Measurements from ENCODE around the gene TMEM114. TPM values are rescaled to one million over a fixed set of nuclear protein-coding genes. Genes with fewer than 3 reads are reported as not detected.

The TMEM114 gene
- not detected for total RNA-seq
- under 1 TPM in 1 of 8 donors, not detected in 7; 0.27 TPM for polyA plus RNA-seq (ENCODE audit: insufficient read depth in 1 of 8, insufficient read length in 8 of 8, low replicate concordance in 1 of 8)
- long read RNA-seq, donor 1, result 0 reads
- long read RNA-seq, donor 2, result 0 reads
- long read RNA-seq, donor 3, result 0 reads
- long read RNA-seq, donor 4, result 0 reads
- long read RNA-seq, donor 5, result 0 reads
- long read RNA-seq, donor 6, result 0 reads
- long read RNA-seq, donor 7, result 0 reads
- long read RNA-seq, donor 8, result 0 reads
- long read RNA-seq, donor 9, result 0 reads
- long read RNA-seq, donor 10, result 0 reads
- long read RNA-seq, donor 11, result 0 reads

DNA sequence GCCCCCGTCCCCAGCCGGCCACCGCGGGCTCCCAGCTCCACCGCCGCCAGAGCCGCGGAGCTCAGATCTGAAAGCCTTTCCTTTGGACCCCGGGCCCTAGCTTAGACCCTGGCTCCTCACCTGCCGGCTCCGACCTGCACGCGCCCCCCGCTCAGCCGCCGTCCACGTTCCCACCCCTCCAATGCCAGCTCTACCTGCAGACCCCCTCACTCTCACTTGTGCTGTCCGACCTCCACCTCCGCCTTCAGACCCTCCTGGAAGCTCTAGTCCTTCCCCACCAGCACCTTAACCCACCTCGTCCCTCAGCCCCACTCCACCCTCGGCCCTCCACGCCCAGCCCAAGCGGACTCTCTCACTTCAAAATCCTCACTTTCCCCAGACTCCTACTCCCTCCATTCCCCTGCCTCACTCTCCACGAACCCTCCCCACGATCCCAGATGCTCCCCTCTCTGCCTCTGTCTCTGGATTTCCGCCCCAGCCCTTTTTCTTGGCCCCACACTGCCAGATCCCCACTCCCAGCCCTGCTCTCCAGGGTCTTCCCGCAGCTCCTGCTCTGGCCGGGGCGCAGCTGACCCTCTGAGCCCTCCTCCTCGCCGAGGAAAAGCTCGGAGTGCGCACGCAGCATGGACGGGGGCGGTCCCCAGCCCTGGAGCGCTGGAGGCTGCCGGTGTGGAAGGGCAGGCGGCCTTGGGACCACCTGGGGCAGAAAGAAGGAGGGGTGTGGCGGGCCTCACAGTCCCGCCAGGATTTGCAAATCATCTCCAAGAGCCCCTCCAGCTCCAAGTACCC, at the start of gene TMEM114:
TMEM114 (minus strand) TSS at position 612 of the 789 bp plus-strand sequence. CDS start 673 bp downstream, outside the sequence.
- under 1% methylated on average over 27 of the region's 41 CpGs for WGBS (ENCODE audit: insufficient coverage)
- no peak for DNase-seq
- Histone ChIP-seq H3K4me3 (ENCODE audit: low read length) (no peak within 1 kb of the TSS), H3K9me3 (replicated peaks; ENCODE audit: control insufficient read depth, low read depth, low read length) (no peaks in the 10 kb centered on the region), H3K27me3 (ENCODE audit: control insufficient read depth, insufficient read depth, low read length) (peaks cover 38% of the 10 kb centered on the region), H3K27ac (ENCODE audit: low read length) (no peak within 1 kb of the TSS), H3K4me1 (ENCODE audit: control insufficient read depth, insufficient read depth, low read length) (peaks cover 3% of the 10 kb centered on the region), H3K36me3 (ENCODE audit: control insufficient read depth, insufficient read depth, low read length) (no peaks in the 10 kb centered on the region)

DNA sequence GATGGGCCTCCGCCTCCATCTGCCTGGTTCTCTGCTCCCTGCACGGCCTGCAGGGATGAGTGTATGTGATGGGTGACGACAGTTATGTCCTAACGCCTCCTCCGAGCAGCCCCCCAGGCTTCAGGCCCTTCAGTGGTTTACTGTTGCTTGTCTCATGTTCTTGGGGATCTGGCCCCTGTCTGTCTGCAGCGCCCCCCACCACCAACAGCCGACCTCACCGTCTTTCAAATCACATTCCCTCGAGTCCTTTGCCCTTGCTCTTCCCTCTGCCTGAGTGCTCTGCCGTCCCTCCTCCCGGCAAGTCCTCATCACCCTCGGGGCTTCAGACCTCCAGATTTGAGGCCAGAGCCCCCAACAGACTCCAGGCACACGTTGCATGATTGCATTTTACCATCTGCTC, 49.4 kb upstream of the TMEM114 start:
- Histone ChIP-seq H3K4me1 (ENCODE audit: control insufficient read depth, insufficient read depth, low read length) (no peaks in the 10 kb centered on the region), H3K27me3 (ENCODE audit: control insufficient read depth, insufficient read depth, low read length) (no peaks in the 10 kb centered on the region), H3K9me3 (replicated peaks; ENCODE audit: control insufficient read depth, low read depth, low read length) (no peaks in the 10 kb centered on the region), H3K4me3 (ENCODE audit: low read length) (no peak overlapping the region), H3K27ac (ENCODE audit: low read length) (no peak overlapping the region), H3K36me3 (ENCODE audit: control insufficient read depth, insufficient read depth, low read length) (peaks cover 83% of the 10 kb centered on the region)
- DNase-seq, result no peak
- 93% methylated on average over 10 of the region's 13 CpGs for WGBS (ENCODE audit: insufficient coverage)

DNA sequence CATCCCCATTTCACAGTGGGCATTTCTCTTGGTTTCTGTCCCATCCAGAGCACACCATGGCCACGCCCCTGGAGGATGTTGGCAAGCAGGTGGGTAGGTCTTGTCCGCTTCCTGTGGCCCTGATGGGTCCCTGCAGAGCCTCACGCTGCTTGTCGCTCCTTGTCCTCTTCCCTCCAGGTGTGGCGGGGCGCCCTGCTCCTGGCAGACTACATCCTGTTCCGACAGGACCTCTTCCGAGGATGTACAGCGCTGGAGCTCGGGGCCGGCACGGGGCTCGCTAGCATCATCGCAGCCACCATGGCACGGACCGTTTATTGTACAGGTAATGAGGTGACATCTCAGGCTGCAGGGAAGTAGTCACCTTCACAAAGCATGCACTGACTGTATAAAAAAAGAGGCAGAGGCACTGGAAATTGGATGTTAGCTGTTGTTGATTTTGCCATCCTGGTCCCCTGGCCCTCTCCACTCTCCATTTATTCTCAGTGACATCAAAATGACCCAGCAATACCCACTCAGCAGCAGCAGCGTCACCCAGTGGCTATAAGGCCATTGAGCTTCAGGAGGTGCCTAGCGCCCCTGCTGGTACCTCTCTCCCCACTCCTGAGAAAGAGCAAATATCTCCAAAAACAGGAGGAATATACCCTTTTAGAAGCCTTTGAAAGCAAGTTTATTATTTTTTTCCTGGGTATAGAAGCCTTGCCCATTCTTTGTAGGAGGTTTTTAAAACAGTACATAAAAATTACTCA, 44.9 kb upstream of the TMEM114 start:
- WGBS (ENCODE audit: insufficient coverage), result 74% methylated on average over 16 of the region's 18 CpGs
- Histone ChIP-seq H3K9me3 (replicated peaks; ENCODE audit: control insufficient read depth, low read depth, low read length) (no peaks in the 10 kb centered on the region), H3K27ac (ENCODE audit: low read length) (no peak overlapping the region), H3K4me3 (ENCODE audit: low read length) (no peak overlapping the region), H3K27me3 (ENCODE audit: control insufficient read depth, insufficient read depth, low read length) (no peaks in the 10 kb centered on the region), H3K36me3 (ENCODE audit: control insufficient read depth, insufficient read depth, low read length) (peaks cover 84% of the 10 kb centered on the region), H3K4me1 (ENCODE audit: control insufficient read depth, insufficient read depth, low read length) (no peaks in the 10 kb centered on the region)
- no peak for DNase-seq

GRCh38 chr16:8632675-8633182, 42.4 kb upstream of the TMEM114 start:
- H3K27ac ChIP-seq (ENCODE audit: low read length), result peak overlapping the region; percentile 7
- 67% methylated on average over 1 of the region's 5 CpGs for WGBS (ENCODE audit: insufficient coverage)
- H3K4me3 ChIP-seq (ENCODE audit: low read length), result no peak overlapping the region
- H3K27me3 ChIP-seq (ENCODE audit: control insufficient read depth, insufficient read depth, low read length), result no peaks in the 10 kb centered on the region
- DNase-seq, result peak; percentile 64
- H3K9me3 ChIP-seq (replicated peaks; ENCODE audit: control insufficient read depth, low read depth, low read length), result no peaks in the 10 kb centered on the region
- H3K36me3 ChIP-seq (ENCODE audit: control insufficient read depth, insufficient read depth, low read length), result peaks cover 86% of the 10 kb centered on the region
- no peaks in the 10 kb centered on the region for H3K4me1 ChIP-seq (ENCODE audit: control insufficient read depth, insufficient read depth, low read length)

- H3K4me3 ChIP-seq (ENCODE audit: low read length), result no peak overlapping the region
- H3K27ac ChIP-seq (ENCODE audit: low read length), result peak overlapping the region; percentile 7
- H3K9me3 ChIP-seq (replicated peaks; ENCODE audit: control insufficient read depth, low read depth, low read length), result no peaks in the 10 kb centered on the region
- WGBS (ENCODE audit: insufficient coverage), result 84% methylated on average over 8 of the region's 15 CpGs
- H3K36me3 ChIP-seq (ENCODE audit: control insufficient read depth, insufficient read depth, low read length), result peaks cover 87% of the 10 kb centered on the region
- no peaks in the 10 kb centered on the region for H3K27me3 ChIP-seq (ENCODE audit: control insufficient read depth, insufficient read depth, low read length)
- no peak for DNase-seq
- H3K4me1 ChIP-seq (ENCODE audit: control insufficient read depth, insufficient read depth, low read length), result no peaks in the 10 kb centered on the region
These were observed 41.6 kb upstream of the TMEM114 start for GRCh38 chr16:8631818-8632465.

DNA sequence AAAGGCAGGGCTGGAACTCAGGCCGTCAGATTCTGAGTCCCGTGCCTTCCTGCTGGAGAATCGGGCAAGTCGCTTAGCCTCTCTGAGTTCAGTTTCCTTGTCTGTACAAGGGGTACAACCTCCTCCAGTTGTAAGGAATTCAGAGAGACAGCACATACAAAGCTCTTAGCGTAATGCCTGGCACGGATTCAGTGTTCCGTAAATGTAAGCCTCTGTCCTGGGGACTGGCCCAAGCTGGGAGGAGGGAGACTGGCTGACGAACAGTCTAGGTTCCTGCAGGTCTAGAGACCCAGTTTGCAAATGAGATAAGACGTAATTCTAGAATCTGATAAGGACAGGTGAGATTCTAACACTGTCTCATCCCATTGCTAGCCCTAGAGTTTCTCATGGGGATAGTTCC, 41.1 kb upstream of the TMEM114 start:
- Histone ChIP-seq H3K4me1 (ENCODE audit: control insufficient read depth, insufficient read depth, low read length) (no peaks in the 10 kb centered on the region), H3K27me3 (ENCODE audit: control insufficient read depth, insufficient read depth, low read length) (no peaks in the 10 kb centered on the region), H3K9me3 (replicated peaks; ENCODE audit: control insufficient read depth, low read depth, low read length) (no peaks in the 10 kb centered on the region), H3K27ac (ENCODE audit: low read length) (no peak overlapping the region), H3K4me3 (ENCODE audit: low read length) (no peak overlapping the region), H3K36me3 (ENCODE audit: control insufficient read depth, insufficient read depth, low read length) (peaks cover 90% of the 10 kb centered on the region)
- no peak for DNase-seq
- WGBS (ENCODE audit: insufficient coverage), result 53% methylated on average over 3 of the region's 9 CpGs

GRCh38 chr16:8630255-8630953, 40.1 kb upstream of the TMEM114 start:
- Histone ChIP-seq H3K27me3 (ENCODE audit: control insufficient read depth, insufficient read depth, low read length) (no peaks in the 10 kb centered on the region), H3K27ac (ENCODE audit: low read length) (no peak overlapping the region), H3K4me3 (ENCODE audit: low read length) (no peak overlapping the region), H3K36me3 (ENCODE audit: control insufficient read depth, insufficient read depth, low read length) (peaks cover 93% of the 10 kb centered on the region), H3K4me1 (ENCODE audit: control insufficient read depth, insufficient read depth, low read length) (no peaks in the 10 kb centered on the region), H3K9me3 (replicated peaks; ENCODE audit: control insufficient read depth, low read depth, low read length) (no peaks in the 10 kb centered on the region)
- WGBS (ENCODE audit: insufficient coverage), result 91% methylated on average over 4 of the region's 11 CpGs
- DNase-seq, result no peak

DNA sequence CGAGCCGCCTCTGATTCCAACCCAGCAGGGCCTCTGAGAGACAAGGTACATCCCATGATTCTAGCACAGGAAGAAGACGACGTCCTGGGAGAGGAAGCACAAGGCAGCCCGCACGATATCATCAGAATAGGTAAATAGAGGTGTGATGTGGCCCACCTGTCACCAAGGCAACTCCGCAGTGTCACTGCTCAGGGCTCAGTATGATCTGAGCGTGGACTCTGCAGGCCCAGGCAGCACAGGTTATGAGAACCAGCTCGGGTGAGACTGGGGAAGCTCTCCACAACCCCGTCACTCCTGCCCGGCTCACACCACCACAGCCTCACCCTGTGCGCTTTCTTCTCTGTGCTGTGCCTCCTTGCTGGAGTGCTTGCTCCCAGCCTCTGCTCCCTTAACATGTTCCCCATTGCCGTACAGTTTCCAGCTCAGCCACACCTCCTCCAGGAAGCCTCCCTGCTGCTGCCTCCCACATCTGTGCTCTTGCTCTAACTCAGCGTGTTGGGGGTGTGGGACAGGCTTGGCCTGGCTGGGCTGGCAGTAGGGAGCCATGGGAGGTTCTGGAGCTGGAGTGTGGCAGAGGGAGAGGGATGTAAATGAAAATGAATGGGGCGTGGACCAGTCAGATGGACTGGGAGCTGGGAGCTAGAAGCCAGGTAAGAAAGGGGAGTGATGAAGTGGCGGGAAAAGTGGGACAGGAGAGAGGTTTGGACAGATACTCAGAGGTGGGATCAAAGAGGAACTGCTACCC, 38.8 kb upstream of the TMEM114 start:
- WGBS (ENCODE audit: insufficient coverage), result 97% methylated on average over 15 of the region's 16 CpGs

GRCh38 chr16:8627456-8627855, 37.1 kb upstream of the TMEM114 start:
- DNase-seq, result no peak
- WGBS (ENCODE audit: insufficient coverage), result 85% methylated on average over 2 of the region's 4 CpGs
- no peaks in the 10 kb centered on the region for H3K9me3 ChIP-seq (replicated peaks; ENCODE audit: control insufficient read depth, low read depth, low read length)
- H3K4me1 ChIP-seq (ENCODE audit: control insufficient read depth, insufficient read depth, low read length), result peaks cover 3% of the 10 kb centered on the region
- no peaks in the 10 kb centered on the region for H3K27me3 ChIP-seq (ENCODE audit: control insufficient read depth, insufficient read depth, low read length)
- H3K27ac ChIP-seq (ENCODE audit: low read length), result no peak overlapping the region
- H3K4me3 ChIP-seq (ENCODE audit: low read length), result no peak overlapping the region
- peaks cover 74% of the 10 kb centered on the region for H3K36me3 ChIP-seq (ENCODE audit: control insufficient read depth, insufficient read depth, low read length)

More for the DNA sequence above, 38.8 kb upstream of the TMEM114 start:
- Histone ChIP-seq H3K36me3 (ENCODE audit: control insufficient read depth, insufficient read depth, low read length) (peaks cover 86% of the 10 kb centered on the region), H3K9me3 (replicated peaks; ENCODE audit: control insufficient read depth, low read depth, low read length) (no peaks in the 10 kb centered on the region), H3K27me3 (ENCODE audit: control insufficient read depth, insufficient read depth, low read length) (no peaks in the 10 kb centered on the region), H3K4me3 (ENCODE audit: low read length) (no peak overlapping the region), H3K27ac (ENCODE audit: low read length) (no peak overlapping the region), H3K4me1 (ENCODE audit: control insufficient read depth, insufficient read depth, low read length) (no peaks in the 10 kb centered on the region)
- DNase-seq, result no peak
